GM21528 (cell line): ENCODE results near the gene TRABD.
"Not testable (repeated sequence)": the region's sequence is repeated elsewhere in the genome, so short reads cannot be mapped to it uniquely, and the experiment has no call there.

Experiments
- ATAC-seq: cut with Tn5 transposase; IDR thresholded peaks from one replicate; pipeline ENCODE4 v1.9.1; 2021; ENCODE audit warnings: mild to moderate bottlenecking, moderate library complexity; ENCODE audit not compliant: unreplicated experiment, low FRiP score

The TRABD gene

DNA sequence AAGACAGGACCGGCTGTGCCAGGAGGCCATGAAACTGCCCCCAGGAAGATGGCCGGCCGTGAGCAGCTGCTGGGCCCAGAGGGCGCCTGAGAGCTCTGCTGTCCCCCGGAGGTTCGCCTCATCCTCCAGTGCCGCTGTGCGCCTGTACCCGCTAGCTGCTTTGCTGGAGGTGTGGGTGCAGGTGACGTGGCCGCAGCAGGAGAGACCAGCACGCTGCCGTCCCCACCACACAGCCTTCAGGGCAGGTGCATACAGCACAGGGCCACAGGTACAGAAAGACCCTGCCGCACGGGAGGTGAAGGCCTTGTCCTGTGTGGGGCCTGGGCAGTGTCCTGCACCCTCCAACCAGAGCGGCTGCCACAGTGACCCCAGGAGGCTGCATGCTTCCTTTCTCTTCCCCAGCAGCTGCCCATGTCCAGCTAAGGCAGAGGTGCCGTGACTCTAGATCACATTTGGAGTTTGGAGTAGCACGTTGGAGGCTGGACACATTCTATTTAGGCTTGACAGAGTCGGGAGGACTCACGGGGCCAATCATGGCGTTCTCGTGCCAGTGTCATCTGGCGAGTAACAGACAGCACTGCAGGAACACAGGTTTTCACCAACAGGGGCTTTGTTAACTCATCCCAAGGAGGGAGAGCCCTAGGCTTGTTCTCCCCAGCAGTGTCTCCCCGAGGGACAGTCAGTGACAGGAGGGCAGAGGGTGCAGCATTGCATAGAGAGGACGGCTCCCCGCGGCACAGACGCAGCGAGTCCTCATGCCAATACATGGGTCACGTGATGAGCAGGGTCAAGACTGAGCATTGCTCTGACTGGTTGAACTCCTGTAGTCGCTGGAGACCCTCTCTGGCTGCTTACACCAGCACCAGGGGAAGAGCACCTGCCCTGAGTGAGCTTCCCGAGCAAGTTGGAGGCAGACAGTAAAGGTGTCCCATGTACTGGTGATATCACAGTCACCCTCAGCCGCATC, 33.9 kb upstream of the TRABD start:
- no peak for ATAC-seq

DNA sequence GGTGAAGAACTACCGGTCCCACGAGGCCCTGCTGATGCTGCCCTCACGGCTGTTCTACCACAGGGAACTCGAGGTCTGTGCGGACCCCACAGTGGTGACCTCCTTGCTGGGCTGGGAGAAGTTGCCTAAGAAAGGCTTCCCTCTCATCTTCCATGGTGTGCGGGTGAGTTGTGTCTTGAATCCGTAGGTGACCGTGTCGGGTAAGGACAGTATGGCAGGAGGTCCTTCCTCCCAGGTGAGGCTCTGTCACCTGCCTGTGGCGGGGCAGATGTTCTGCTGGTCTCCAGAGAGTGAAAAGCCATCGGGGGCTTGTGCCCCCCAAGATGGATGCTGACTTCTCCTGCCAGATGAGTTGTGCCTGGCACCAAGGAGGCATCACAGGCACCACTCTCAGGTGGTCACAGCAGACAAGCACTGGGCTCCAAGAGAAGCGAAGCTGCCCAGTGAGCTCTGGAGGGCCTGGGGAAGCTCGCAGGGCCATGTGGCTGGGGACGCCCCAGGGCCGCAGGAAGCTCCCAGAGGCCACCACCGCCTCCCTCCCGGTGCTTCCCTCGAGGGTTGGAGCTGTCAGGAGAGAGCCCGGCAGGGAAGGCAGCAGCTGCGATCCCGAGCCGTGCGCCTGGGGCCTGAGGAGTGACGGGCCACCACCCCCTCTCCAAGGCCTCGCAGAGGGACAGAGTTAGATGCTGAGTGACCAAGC, 32.5 kb upstream of the TRABD start:
- no peak for ATAC-seq

DNA sequence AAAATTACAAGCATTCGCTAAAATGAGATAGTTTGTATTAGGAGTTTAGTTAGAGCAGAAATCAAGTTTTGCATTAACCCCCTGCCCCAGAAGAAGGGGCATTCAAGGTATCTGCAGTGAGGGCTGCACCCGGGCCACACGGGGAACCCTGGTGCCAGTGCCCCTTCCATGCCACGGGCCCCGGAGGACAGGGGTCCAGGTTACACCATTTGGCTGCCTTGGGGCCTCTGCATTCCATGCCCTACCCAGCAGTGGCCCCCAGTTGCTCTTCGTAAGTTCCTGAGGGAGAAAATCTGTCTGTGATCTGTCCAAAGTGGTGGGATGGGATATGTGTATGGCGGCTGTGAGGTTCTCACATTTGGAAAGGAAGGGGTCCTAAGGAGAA, 32.0 kb upstream of the TRABD start:
- ATAC-seq = no peak

DNA sequence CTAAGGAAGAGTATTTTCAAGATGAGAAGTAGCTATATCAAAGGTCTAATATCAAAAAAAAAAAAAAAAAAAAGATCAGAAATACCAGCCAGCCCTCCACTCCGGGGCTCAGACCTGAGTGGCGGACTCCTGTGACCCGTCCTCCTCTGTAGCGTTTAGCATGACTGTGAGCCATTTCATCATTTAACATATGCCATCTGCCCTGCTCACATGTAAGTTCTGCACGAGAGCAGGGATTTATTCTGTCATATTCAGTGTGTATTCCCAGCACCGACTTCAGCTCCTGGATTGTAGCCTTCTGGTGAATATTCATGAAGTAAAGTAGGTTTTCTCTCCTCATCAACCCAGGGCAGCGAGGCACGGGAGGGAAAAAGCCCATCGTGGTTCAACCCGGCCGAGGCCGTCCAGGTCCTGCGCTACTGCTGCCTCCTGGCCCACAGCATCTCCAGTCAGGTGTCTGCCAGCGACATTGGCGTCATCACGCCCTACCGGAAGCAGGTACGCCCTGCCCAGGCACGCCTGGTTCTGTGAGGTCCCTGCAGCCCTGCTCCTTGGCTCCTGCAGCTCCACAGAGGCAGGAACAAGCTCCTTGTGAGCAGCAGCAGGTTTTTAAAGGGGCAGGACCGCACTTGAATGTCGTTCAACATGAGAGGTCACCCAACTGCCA, 27.9 kb upstream of the TRABD start:
- ATAC-seq = no peak

DNA sequence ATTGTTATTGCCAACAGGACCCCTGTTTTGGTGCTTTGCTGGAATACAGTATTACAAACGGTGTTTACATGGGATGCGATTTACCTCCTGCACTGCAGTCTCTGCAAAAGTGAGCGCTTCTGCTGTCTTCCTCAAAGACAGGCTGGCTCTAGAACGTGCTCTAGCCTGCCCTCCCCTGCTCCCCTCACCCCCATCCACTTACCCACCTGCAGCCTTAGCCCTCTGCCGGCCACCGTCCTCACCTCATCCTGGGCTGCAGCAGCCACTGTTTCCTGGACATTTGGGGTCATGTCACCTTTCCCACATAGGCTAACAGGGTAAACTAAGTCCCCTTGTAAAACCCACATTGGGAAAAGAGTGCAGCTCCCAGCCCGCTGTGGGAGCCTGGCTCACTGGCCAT, 24.8 kb upstream of the TRABD start:
- ATAC-seq = no peak

DNA sequence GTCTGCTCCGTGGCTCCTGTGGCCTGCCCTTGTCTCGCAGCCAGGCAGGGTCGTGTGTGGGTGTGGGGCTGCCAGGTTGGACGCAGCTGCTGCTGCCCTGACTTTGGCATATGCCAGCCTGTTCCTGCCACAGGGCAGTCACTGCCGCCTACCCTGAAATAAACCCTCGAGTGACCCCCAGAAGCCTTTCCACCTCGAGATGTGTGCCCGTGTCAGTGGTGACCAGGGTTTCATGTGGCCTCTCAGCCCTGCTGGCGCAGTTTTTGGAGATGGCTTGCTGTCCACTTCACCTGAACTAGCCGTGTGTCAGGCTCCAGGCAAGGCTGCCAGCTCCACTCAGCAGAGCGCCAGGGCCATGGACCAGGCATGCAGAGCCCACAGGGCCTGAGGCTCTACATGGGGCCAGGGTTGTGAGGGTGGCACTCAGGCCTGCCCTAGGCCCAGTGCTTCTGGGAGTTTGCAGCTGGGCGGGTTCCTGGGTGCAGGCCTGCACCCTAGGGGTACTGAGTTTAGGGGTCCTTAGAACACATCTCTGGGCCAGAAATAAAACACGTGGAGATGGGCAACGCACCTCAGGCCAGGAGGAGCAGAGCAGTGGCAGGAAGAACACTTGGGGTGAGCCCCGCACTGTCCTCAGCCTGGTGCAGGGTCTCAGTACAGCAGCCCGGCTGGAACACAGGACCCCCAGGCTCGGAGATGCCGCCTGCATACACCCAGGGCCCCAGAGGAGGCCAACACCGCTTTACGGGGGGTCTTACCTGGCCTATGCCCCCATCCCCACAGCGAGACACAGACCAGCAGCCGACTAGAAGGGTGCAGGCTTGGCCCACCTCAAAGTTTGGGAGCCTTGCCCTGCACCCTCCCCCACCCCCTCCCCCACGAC, 24.0 kb upstream of the TRABD start:
- no peak for ATAC-seq

DNA sequence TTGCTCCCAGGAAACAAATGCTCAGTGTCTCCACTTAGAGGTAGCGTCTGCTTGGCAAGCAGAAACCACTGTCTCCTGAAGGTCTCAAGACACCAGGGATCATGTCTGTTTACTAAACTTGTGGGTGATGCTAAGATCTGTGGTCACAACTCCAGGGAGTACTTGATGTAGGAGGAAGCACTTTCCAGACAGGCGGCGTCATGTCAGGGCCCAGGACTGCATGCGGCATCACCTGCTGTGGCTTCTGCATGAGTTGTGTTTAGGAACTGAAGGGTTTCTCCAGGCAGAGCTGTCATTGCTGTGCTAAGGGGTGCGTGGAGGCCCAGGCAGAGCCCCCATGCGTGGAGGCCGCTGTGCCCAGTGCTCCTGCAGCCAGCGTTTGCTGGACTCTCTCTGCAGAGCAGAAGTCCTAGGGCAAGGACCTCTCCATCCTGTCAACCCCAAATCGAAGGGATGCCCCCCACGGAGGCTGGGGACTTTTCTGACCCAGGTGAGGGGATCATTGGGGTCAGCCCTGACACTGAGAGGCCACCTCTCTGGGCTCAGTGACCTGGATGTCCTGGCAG, 23.2 kb upstream of the TRABD start:
- ATAC-seq = no peak

DNA sequence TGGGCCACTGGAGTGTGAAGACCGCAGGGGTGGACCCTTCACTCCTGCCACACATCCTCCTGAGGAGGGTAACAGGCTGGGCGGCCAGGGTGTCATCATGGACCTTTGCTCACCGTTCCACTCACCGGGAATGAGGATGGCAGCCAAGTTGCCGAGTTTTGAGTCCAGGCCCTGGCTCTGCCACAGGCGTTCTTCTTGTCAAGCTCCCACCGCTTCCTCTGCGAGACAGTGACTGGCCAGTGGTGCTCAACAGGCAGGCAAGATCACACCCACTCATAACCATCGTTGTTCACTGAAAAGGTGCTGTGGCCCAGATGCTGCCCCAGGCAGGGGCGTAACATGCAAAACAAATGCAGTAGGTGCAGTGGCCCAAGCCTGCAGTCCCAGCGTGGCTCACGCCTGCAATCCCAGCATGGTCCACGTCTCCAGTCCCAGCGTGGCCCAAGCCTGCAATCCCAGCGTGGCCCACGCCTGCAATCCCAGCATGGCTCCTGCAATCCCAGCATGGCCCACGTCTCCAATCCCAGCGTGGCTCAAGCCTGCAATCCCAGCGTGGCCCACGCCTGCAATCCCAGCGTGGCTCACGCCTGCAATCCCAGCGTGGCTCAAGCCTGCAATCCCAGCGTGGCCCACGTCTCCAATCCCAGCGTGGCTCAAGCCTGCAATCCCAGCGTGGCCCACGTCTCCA, 20.1 kb upstream of the TRABD start:
- no peak for ATAC-seq

DNA sequence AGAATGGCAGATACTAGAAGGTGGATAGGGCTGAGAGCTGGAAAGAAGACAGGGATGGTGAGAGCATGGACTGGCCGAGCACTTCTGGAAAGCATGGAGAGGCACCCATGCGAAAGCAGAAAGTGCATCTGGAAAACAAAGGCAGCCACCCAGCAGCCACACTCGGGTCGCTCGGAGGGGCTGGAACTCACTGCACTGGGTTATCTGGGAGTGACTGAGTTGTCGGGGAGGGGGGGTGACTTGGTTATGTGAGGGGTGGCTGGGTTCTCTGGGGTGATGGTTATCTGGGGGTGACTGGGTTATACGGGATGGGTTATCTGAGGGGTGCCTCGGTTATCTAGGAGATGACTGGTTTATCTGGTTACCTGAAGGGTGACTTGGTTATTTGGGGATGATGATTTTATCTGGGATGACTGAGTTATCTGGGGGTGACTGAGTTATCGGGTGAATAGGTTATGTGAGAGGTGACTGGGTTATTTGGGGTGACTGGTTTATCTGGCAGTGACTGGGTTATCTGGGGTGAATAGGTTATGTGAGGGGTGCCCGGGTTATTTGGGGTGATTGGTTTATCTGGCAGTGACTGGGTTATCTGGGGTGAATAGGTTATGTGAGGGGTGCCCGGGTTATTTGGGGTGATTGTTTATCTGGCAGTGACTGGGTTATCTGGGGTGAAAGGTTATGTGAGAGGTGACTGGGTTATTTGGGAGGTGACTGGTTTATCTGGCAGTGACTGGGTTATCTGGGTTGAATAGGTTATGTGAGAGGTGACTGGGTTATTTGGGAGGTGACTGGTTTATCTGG, 17.8 kb upstream of the TRABD start:
- ATAC-seq = no peak

DNA sequence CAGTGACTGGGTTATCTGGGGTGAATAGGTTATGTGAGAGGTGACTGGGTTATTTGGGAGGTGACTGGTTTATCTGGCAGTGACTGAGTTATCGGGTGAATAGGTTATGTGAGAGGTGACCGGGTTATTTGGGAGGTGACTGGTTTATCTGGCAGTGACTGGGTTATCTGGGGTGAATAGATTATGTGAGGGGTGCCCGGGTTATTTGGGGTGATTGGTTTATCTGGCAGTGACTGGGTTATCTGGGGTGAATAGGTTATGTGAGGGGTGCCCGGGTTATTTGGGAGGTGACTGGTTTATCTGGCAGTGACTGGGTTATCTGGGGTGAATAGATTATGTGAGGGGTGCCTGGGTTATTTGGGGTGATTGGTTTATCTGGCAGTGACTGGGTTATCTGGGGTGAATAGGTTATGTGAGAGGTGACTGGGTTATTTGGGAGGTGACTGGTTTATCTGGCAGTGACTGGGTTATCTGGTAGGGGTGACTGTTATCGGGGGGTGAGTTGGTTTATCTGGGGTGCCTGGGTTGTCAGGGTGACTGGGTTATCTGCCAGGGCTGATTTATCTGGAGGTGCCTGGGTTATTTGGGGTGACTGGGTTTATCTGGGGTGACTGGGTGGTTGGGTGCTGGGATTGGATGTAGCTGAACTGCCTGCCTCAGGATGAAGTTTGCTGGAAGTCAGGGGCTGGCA, 17.1 kb upstream of the TRABD start:
- not testable (repeated sequence) for ATAC-seq

DNA sequence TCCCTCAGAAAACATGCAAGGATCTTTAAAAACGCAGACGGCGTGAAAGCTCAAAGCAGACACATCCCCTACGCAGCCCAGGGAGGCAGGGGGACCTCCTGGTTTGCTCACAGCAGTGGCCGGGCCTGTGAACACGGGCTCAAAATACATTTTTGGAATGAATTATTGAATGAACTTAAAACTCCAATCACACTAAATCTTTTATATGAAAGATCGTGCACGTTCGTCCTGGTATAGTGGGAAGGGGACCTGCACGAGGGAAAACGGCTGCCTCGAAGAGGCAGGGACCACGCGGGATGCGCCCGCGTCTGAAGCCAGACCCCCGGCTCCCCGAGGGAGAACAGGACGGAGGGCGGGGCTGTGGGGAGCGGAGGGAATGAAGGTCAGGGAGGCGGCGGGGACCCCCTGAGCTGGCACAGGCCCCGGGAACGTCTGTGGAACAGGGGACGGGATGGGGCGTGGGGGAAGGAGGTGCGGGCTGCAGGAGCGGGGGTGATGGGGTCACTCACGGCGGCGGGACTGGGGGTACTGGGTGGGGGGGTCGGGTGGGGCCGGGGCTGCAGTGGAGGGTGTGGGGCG, 16.4 kb upstream of the TRABD start:
- no peak for ATAC-seq

DNA sequence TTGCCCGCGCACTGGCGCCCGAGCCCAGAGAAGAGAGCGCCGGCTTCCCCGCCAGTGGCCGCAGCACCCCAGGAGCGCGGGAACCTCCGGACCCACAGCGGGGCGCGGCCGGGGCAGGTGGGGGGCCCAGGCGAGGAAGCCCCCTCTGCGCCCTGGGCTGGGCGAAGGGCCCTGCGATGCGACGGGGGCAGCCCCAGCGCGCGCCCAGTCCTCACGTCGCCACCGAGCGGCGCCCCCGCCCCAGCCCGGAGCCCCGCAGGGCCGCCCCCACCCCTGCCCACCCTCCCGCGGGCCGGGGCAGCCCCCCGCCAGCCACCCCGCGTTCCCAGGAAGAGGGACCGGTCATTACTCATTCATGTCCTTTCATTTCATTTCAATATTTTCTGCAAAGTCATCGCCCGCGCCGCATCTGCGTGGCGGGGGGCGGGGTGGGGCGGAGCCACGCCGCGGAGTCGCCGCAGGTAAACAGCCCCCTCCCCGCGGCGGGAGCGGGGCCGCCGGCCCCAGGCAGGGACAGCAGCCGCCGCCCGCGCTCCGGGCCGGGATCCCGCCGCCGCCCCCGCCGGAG, 15.9 kb upstream of the TRABD start:
- ATAC-seq = no peak

DNA sequence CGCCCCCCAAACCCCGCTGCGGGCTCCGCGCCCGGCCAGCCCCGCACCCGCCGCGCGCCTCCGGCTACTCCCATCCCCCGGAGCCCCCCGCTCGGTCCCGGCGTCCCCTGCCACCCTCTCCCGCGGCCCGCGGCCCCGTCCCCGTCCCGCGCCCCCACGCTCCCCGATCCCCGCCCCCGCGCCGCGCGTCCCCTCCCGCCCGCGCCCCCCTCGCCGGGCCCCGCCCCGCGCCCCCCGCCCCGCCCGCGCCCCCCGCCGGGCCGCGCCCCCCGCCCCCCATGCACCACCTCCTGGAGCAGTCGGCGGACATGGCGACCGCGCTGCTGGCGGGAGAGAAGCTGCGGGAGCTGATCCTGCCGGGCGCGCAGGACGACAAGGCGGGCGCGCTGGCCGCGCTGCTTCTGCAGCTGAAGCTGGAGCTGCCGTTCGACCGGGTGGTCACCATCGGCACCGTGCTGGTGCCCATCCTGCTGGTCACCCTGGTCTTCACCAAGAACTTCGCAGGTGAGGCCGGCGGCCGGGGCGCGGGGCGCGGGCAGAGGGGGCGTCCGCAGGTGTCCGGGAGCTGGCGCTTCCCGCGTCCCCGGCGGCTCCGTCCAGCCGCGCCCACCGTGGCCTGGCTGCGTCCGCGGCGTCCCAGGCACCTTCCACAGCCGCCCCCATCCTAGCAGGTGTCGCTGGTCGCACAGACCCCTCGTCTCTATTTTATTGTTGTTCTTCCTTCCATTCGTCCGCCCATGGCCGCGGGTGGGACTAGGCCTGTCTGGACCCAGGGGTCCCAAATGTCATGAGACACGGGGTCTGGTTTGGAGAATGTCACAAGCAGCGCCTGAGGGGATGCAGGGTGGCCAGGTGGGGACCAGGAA, 15.0 kb upstream of the TRABD start, which contains the start of gene PANX2:
Gene PANX2 (plus strand): TSS at position 279 of the 866 bp plus-strand sequence. CDS start 0 bp downstream, at position 279.
- ATAC-seq = no peak

DNA sequence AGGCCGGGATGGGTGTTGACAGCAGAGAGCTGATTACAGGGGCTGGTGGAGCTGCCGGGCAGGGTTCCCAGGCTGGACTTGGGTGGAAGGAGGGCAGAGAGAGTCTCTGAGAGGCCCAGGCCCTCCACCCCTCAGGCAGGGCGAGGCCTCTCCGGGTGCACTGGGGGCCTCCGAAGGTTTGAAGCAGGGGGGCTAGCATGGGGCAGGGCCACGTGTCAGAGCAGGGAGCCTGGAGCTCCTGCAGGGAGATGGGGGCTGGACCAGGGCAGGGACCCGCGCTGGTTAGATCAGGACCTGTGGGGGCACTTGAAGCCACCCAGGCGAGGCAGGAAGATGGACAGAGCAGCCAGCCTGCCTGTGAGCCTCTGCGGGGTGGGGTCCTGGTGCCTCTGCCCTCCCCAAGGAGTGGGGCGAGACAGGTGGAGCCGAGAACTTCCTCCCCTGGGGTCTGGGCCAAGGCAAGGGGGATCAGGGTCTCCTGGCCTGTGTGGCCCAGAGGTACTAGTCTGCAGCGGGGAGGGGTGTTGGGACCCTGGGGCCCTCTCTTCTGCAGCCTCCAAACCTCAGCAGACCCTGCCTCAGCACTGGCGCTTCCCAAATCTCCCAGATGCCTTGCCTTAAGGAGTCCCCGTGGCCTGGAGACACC, 14.3 kb upstream of the TRABD start:
- no peak for ATAC-seq

DNA sequence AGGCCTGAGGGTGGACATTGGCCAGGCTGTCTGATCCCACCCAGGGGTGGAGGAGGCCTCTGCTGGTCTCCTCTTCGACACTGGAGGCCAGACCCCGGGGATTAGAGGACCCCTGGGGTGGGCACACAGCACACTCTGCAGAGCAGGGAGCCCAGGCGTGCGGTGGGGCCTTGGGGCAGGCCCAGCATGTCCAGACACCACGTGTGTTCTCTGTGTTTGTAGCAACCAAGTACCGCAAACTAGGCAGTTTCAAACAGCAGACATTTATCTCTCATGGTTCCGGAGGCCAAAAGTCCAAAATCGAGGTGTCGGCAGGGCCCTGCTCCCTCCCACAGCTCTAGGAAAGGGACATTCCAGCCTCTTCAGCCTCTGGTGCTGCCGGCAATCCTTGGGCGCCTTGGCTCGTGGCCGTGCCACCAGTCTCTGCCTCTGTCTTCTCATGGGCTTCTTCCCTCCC, 13.7 kb upstream of the TRABD start:
- ATAC-seq = no peak
